Measurements from ENCODE around the gene SCAPER.
A peak's percentile ranks its signal among the peaks of the same experiment; 100 is the strongest.
"Not testable (repeated sequence)": the region's sequence is repeated elsewhere in the genome, so short reads cannot be mapped to it uniquely, and the experiment has no call there.

SCAPER gene

DNA sequence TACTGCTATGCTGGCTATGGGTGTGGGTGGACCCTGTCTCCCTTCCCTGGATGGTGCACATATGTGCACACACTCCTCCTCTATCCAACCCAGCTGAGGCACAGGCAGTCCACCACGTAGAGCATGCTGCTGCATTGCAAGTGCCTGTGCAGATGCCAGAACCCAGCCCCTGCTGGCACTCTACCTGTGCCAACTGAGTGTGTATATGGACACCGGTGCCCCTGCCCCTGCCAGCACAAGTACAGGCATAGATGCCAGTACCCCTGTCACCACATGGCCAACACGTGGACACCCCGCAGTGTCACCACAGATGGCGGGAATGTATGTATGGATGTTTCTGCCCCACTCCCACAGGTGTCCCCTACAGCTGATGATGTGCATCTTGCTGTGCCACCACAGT is 352.0 kb downstream of the SCAPER start:
- DNase-seq = no peak

- no peak for DNase-seq
Measured at GRCh38 chr15:76546805-76547204, 358.3 kb downstream of the SCAPER start.

DNA sequence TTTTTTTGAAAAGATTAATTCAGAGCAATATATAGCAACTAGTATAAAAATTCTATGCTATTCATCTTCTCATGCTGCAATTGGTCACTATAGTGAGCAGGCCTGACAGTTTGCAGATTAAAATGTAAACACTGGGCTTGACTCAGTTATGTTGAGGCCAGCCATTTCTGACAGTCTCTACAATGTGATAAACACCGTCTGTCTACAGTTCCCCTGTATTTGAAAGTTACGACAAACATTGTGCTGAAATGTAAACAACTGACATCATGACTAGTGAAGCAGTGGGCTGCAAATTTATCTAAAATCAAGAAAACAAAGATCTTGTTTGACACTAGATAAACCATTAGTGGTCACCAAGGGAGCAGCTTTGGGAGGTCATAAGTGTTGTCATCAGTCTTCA is 371.1 kb downstream of the SCAPER start:
- no peak for DNase-seq

DNA sequence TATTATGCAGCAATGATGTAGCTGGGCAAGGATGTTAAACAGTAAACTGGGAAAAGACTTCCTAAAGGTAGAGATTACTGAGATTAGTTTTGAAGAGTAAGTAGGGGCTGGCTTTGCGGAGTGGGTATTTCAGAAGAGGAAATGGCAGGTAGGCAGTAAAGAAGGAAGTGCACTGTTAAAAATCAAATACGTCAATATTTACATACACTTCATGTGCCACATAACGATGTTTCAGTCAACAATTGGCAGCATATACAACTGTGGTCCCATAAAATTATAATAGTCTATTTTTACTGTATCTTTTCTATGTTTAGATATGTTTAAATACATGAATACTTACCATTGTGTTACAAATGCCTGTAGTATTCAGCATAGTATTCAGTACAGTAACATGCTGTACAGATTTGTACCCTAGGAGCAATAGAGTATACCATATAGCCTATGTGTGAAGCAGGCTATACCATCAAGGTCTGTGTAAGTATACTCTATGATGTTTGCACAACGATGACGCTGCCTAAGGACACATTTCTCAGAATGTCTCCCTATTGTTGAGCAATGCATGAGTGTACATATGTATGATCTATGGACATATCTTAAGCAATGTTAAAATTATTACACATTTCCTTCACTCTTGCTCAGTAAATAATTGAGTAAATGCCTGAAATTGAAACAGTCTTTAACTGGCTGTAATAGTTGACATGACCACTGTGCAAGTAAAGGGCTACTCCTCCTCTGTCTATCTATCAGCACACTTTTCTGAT is 371.9 kb downstream of the SCAPER start:
- no peak for DNase-seq

DNA sequence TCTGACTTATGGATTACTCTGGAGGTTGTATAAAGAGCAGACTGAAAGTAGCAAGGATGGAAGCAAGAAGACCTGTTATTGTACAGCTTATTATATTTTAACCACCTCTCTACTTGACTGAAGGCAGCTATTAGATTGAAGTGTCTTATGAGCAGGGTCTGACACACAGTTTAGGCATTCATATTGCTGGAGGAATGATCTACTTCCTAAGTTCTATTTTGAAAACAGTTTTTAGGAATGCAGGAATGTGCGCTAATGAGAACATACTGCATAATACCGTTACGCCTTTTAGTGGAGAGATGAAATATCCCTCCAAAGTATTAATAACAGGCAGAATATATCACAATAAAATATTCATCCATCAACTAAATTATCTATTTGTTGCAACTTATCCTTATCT is 375.2 kb downstream of the SCAPER start:
- no peak for DNase-seq

GRCh38 chr15:76526111-76526510 is 379.0 kb downstream of the SCAPER start:
- DNase-seq = no peak

DNA sequence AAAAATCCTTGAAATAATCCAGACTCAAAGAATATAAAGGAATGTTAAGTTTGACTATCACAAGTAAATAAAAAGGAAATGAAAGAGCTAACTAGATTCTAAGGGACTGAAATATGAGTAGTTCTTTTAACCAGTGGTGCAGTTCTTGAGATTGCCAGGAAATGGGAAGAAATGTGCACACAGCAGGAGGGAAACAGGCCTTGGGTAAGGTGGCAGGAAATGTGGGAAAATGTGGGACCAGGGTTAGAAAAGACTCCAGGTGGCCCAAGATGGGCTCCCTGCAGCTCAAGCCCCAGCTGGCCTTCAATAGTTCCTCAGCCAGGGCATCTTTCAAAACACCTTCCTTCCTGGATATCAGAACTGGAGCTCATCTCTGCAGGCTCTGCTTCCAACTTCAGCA is 387.2 kb downstream of the SCAPER start:
- DNase-seq = no peak

GRCh38 chr15:76514282-76514681 is 390.9 kb downstream of the SCAPER start:
- DNase-seq = no peak

DNA sequence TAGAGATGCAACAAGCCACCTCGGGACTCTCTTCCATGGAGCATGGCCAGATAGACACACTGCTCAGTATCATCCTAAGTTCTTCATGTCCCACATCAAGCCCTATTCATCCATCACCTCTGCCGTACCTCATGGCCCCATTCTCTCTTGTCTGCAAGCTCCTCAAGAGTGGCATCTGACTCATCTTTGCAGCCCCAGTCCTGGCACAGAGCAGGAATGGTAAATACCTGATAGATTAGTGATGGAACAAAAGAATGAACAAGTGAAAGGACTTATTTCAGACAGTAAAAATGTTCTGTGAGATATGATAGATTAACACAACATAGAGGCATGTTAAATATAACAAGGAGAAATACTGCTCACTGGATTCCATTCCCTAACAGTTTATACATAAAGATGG is 392.2 kb downstream of the SCAPER start:
- DNase-seq = peak; percentile 7

GRCh38 chr15:76510663-76511062 is 394.5 kb downstream of the SCAPER start:
- not testable (repeated sequence) for DNase-seq

DNA sequence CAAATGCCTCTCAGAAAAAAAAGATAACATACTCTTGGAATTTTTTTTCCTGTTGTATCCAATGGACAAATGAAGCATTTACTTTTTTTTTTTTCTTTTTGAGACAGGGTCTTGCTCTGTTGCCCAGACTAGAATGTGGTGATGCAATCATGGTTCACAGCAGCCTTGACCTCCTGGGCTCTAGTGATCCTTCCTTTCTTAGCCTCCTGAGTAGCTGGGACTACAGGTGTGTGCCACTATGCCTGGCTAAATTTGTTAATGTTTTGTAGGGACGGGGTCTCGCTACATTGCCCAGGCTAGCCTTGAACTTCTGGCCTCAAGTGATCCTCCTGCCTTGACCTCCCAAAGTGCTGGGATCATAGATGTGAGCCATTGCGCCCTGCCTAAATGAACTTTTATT is 401.3 kb downstream of the SCAPER start:
- DNase-seq = no peak

- no peak for DNase-seq
Measured at GRCh38 chr15:76503121-76503520, 402.0 kb downstream of the SCAPER start.

DNA sequence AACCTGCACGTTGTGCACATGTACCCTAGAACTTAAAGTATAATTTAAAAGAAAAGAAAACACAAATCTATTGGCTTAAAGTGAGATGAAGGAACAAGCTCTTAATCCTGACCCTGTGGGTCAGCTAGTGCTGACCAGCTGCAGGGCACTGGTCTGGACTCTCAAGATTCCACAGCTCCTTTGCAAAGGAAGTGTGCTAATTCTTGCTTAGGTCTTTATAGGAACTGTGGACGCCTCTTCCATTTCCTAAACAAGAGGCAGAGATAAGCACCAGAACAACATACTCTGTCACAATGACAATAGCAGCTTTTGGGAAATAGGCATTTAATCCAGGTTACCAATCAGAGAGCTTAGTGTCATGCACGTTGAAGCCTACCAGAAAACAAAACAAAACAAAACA is 402.5 kb downstream of the SCAPER start:
- DNase-seq = no peak

GRCh38 chr15:76502185-76502584 is 403.0 kb downstream of the SCAPER start:
- not testable (repeated sequence) for DNase-seq

DNA sequence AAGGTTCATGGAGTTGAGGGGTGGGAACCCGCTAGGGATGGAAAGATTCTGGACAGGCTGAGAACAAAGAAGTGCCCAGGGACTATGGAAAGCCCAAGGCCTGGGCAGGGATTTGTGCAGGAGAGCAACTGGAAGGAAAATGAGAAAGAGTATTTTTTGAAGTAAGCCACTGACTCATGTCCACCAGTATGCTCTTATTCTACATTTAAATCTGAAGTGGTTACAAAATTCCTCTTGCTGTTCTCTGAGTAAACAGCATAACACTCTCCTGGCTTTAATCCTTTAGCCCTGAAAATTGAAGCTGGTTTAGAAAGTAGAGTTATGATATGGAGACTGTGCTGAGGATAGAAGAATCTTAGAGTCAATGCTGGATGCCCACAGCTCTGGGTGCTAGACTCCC is 403.4 kb downstream of the SCAPER start:
- DNase-seq = no peak

- DNase-seq = no peak
Measured at GRCh38 chr15:76501011-76501410, 404.1 kb downstream of the SCAPER start.

GRCh38 chr15:76495487-76495886 is 409.7 kb downstream of the SCAPER start:
- no peak for DNase-seq

- DNase-seq = no peak
Measured at GRCh38 chr15:76492538-76492937, 412.6 kb downstream of the SCAPER start.

DNA sequence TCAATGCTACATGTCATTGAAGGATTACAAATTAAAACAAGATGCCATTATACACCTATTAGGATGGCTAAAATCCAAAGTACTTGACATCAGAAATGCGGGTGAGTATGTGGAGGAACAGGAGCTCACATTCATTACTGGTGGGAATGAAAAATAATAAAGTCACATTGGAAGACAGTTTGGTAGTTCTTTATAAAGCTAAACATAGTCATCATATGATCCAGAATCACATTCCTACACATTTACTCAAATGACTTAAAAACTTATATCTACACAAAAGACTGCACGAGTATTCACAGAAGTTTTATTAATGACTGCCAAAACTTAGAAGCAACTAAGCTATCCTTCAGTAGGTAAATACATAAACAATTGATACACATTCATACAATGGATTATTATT is 421.4 kb downstream of the SCAPER start:
- no peak for DNase-seq

GRCh38 chr15:76483018-76483417 is 422.1 kb downstream of the SCAPER start:
- DNase-seq = no peak

- no peak for DNase-seq
Measured at GRCh38 chr15:76480267-76480666, 424.9 kb downstream of the SCAPER start.

- peak; percentile 22 for DNase-seq
Measured at GRCh38 chr15:76470691-76471090, 434.4 kb downstream of the SCAPER start.

- no peak for DNase-seq
Measured at GRCh38 chr15:76468722-76469121, 436.4 kb downstream of the SCAPER start.

DNA sequence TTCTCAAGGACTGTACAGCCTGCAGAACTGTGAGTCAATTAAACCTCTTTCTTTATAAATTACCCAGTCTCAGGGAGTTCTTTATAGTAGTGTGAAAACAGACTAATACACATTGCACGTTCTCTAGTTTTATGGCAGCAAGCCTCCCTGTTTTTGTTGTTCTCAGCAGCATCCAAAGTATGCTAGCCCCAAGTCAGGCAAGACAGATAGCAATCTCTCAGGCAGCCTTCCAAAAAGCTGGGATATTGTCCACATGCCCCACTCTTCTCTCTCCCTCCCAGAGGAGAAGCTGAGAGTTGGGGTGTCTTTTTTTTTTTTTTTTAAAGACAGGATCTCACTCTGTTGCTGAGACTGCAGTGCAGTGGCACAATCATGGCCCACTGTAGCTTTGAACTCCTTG is 438.0 kb downstream of the SCAPER start:
- DNase-seq = no peak

- DNase-seq = no peak
Measured at GRCh38 chr15:76465728-76466127, 439.4 kb downstream of the SCAPER start.

Data from NCI-H226 (cell line).